Measurements from ENCODE around the gene STX1B.
A peak's percentile ranks its signal among the peaks of the same experiment; 100 is the strongest.

Gene STX1B

DNA sequence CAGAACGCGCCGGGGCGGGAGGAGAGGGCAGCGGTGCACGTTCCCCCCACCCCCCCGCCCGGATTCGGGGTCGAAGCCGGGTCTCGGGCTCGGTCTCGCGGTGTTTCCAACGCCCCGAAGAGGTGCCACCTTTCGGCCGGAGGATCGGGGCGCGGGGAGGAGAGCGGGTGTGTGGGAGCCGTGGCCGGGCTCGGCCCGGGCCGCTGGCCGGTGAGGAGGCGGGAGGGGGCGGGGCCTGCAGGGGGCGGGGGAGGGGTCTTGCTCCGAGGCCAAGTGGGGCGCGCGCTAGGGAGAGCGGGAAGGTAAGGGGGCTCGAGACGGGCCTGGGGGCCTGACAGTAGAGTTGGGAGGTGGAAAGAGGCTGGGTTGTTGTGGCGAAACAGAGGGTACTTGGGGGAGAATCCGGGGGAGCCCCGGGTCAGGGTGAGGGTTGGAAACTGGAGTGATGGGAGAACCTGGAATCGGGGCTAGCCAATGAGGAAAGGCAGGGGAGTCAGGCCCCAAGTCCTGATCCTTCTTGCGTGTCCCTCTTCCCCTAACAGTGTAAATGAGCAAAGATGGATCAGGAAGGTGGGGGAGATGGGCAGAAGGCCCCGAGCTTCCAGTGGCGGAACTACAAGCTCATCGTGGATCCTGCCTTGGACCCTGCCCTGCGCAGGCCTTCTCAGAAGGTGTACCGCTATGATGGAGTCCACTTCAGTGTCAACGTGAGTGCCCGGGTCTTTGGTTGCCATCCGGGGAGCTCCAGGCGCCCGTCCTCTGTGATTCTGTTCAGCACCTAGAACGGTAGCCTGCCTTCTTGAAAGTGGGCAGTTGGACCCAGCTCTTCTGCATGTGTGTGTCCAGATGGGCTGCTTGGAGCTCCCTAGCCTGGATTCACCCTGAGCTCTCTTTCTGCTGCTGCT lies 52.0 kb downstream of the STX1B start:
- Histone ChIP-seq H3K9me3 (ENCODE audit: control insufficient read depth, low read length) (no peaks in the 10 kb centered on the region), H3K4me3 (ENCODE audit: extremely low read depth, insufficient read depth, low read length, poor library complexity, severe bottlenecking) (peak overlapping the region; percentile 79), H3K36me3 (ENCODE audit: control insufficient read depth, insufficient read depth, low read length) (peaks cover 47% of the 10 kb centered on the region), H3K4me1 (ENCODE audit: control insufficient read depth, insufficient read depth, low read length, poor library complexity, severe bottlenecking) (peaks cover 10% of the 10 kb centered on the region), H3K27ac (ENCODE audit: low read depth, low read length, severe bottlenecking) (peak overlapping the region; percentile 99)
- 30 to 55% methylated on average over 18 to 34 of the region's 55 CpGs for WGBS, 2 experiments (ENCODE audit: insufficient coverage in 2 of 2)

DNA sequence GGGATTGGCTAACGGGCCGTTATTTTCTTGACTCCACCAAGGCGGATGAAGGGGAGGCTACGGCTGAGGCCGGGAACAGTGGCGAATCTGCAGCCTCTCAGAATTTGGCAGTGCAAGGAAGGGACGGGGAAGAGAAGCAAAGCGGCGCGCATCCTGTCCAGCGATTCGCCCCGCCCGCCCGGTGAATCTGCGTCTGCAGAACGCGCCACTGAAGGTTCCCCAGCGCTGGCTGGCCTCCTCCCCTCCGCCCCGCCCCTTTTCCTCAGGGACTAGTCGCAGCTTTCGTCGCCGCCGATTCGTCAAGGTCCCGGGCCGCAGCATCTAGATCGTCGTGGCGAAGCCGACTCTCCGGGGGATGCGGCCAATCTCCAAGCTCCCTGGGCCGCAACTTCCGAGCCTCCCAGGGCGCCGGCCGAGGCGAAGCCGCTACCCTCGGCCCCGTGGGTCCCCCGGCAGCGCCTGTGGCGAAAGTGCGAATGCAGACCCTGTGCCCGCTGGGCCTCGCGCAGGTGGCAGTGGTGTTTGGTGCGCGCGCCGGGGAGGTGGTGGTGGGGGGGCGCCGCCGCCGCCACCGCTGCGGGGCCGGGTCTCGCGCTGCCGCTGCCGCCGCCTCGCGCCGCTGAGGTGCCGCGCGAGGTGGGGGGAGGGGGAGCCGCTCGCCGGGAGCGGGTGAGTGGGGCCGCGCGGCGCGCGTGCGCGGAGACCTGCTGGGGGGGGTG lies 52.8 kb downstream of the STX1B start, which contains the start of gene SETD1A:
TSS of gene SETD1A (plus strand) at position 299 of the 719 bp plus-strand sequence. CDS start 978 bp downstream, outside the sequence.
- 0 to 1% methylated on average over 34 to 41 of the region's 85 CpGs for WGBS, 2 experiments (ENCODE audit: insufficient coverage in 2 of 2)
- Histone ChIP-seq H3K4me1 (ENCODE audit: control insufficient read depth, insufficient read depth, low read length, poor library complexity, severe bottlenecking) (peaks cover 14% of the 10 kb centered on the region), H3K4me3 (ENCODE audit: extremely low read depth, insufficient read depth, low read length, poor library complexity, severe bottlenecking) (peak within 1 kb of the TSS; percentile 79), H3K36me3 (ENCODE audit: control insufficient read depth, insufficient read depth, low read length) (peaks cover 39% of the 10 kb centered on the region), H3K9me3 (ENCODE audit: control insufficient read depth, low read length) (no peaks in the 10 kb centered on the region), H3K27ac (ENCODE audit: low read depth, low read length, severe bottlenecking) (peak within 1 kb of the TSS; percentile 99)

DNA sequence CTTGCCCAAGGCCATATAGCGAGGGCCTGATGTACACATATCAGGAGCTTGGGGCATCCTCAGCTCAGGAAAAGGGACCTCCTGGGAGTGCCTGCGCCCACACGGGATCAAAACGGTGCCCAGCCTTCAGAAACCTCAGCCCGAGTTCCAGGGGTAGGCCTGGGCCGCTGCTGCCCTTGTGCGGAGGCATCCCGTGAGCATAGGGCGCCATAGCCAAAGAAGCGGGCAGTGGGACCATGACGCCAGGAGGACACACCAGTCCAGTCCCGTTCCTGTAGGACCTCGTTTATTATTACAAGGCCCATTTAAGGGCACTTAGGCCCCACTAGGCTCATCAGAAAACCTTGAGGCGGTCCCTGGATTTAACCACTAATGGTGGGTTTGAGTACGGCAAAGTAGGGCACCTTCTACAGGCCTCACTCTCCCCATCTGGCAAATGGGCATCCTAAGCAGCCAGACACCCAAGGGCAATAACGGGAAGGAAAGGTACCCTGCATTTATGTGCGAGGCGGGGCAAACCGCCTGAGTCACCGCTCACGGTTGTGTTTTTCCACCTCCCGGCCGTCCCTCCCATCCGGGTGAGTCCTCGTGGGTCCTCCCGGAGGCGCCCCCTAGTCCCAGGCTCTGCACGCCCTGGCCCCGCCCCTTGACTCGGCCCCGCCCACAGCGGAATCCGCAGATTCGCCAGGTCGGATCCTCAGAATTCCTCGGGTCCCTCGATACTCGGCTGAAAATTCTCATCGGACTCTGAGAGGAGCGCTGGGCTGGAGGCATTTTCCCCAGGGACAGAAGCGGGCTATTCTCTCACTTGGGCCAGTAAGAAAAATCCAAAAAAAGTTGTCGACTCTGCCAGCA lies 53.6 kb downstream of the STX1B start:
- Histone ChIP-seq H3K36me3 (ENCODE audit: control insufficient read depth, insufficient read depth, low read length) (peaks cover 31% of the 10 kb centered on the region), H3K27ac (ENCODE audit: low read depth, low read length, severe bottlenecking) (peak overlapping the region; percentile 99), H3K4me1 (ENCODE audit: control insufficient read depth, insufficient read depth, low read length, poor library complexity, severe bottlenecking) (peaks cover 14% of the 10 kb centered on the region), H3K9me3 (ENCODE audit: control insufficient read depth, low read length) (no peaks in the 10 kb centered on the region), H3K4me3 (ENCODE audit: extremely low read depth, insufficient read depth, low read length, poor library complexity, severe bottlenecking) (peak overlapping the region; percentile 79)
- WGBS, 2 experiments (ENCODE audit: insufficient coverage in 2 of 2) = 34 to 35% methylated on average over 40 to 42 of the region's 42 CpGs

DNA sequence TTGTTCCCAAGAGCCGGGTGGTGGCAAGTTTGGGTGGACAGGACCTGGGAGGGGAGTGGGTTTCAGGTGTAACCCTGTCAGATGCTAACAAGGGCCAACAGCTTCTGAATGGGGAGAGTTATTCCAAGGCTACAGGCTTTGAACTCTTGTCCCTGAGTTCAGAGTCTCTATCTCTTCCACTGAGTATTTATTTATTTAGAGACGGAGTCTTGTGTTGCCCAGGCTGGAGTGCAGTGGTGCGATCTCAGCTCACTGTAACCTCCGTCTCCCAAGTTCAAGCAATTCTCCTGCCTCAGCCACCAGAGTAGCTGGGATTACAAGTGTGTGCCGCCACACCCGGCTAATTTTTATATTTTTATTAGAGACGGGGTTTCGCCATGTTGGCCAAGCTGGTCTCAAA lies 55.4 kb downstream of the STX1B start:
- Histone ChIP-seq H3K4me1 (ENCODE audit: control insufficient read depth, insufficient read depth, low read length, poor library complexity, severe bottlenecking) (peaks cover 20% of the 10 kb centered on the region), H3K36me3 (ENCODE audit: control insufficient read depth, insufficient read depth, low read length) (peaks cover 23% of the 10 kb centered on the region), H3K4me3 (ENCODE audit: extremely low read depth, insufficient read depth, low read length, poor library complexity, severe bottlenecking) (no peak overlapping the region), H3K9me3 (ENCODE audit: control insufficient read depth, low read length) (no peaks in the 10 kb centered on the region), H3K27ac (ENCODE audit: low read depth, low read length, severe bottlenecking) (no peak overlapping the region)
- WGBS, 2 experiments (ENCODE audit: insufficient coverage in 2 of 2) = 96% methylated on average over 8 of the region's 8 CpGs

DNA sequence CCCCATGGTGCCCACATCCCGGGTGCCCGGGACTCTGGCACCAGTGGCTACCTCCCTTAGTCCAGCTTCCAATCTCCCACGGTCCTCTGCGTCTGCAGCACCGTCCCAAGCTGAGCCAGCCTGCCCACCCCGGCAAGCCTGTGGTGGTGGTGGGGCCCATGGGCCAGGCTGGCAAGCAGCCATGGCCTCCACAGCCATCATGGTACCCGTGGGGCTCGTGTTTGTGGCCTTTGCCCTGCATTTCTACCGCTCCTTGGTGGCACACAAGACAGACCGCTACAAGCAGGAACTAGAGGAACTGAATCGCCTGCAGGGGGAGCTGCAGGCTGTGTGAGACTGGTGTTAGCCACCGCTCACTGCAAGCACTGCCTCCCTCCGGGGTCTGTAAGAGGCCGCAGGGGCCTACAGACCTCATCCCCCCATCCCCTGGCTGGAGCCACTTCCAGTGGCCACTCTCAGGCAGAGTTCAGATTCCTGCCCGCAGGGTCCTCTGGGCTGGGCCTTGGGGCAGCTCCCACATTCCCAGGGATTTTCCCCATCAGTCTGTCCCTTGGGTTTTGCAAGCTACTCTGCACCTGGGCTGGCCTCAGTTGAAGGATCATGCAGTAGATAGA lies 56.8 kb downstream of the STX1B start:
- WGBS, 2 experiments (ENCODE audit: insufficient coverage in 2 of 2) = 43 to 47% methylated on average over 12 to 13 of the region's 15 CpGs

DNA sequence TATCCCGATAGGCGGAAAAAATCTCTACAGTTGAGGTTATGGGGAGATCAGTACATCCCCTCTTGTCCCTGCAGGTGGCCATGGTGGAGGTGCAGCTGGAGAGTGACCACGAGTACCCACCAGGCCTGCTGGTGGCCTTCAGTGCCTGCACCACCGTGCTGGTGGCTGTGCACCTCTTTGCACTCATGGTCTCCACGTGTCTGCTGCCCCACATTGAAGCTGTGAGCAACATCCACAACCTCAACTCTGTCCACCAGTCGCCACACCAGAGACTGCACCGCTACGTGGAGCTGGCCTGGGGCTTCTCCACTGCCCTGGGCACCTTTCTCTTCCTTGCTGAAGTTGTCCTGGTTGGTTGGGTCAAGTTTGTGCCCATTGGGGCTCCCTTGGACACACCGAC lies 57.3 kb downstream of the STX1B start:
- Histone ChIP-seq H3K36me3 (ENCODE audit: control insufficient read depth, insufficient read depth, low read length) (peaks cover 11% of the 10 kb centered on the region), H3K9me3 (ENCODE audit: control insufficient read depth, low read length) (no peaks in the 10 kb centered on the region), H3K4me1 (ENCODE audit: control insufficient read depth, insufficient read depth, low read length, poor library complexity, severe bottlenecking) (peaks cover 16% of the 10 kb centered on the region), H3K4me3 (ENCODE audit: extremely low read depth, insufficient read depth, low read length, poor library complexity, severe bottlenecking) (no peak overlapping the region), H3K27ac (ENCODE audit: low read depth, low read length, severe bottlenecking) (no peak overlapping the region)
- 67 to 80% methylated on average over 7 to 9 of the region's 9 CpGs for WGBS, 2 experiments (ENCODE audit: insufficient coverage in 2 of 2)

More for the DNA sequence above, 56.8 kb downstream of the STX1B start:
- no peak overlapping the region for H3K4me3 ChIP-seq (ENCODE audit: extremely low read depth, insufficient read depth, low read length, poor library complexity, severe bottlenecking)
- H3K4me1 ChIP-seq (ENCODE audit: control insufficient read depth, insufficient read depth, low read length, poor library complexity, severe bottlenecking) = peaks cover 17% of the 10 kb centered on the region
- peak overlapping the region; percentile 29 for H3K27ac ChIP-seq (ENCODE audit: low read depth, low read length, severe bottlenecking)
- peaks cover 11% of the 10 kb centered on the region for H3K36me3 ChIP-seq (ENCODE audit: control insufficient read depth, insufficient read depth, low read length)
- H3K9me3 ChIP-seq (ENCODE audit: control insufficient read depth, low read length) = no peaks in the 10 kb centered on the region

DNA sequence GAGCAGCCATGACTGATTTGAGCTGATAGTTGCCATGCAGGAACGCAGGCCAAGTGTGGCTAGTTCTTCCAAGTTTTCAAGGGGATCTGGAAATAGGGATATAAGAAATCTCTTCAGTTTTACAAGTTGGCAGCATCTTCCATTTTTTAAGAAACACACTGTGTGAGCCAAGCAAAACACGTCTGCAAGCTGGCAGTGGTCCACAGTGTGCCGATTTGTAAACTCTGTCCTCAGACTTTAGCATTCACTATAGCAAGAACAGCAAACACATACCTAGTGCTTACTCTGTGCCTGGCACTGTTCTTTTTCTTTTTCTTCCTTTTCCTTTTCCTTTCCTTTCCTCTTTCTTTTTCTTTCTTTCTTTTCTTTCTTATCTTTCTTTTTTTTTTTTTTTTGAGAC lies 58.7 kb downstream of the STX1B start:
- H3K4me3 ChIP-seq (ENCODE audit: extremely low read depth, insufficient read depth, low read length, poor library complexity, severe bottlenecking) = no peak overlapping the region
- H3K27ac ChIP-seq (ENCODE audit: low read depth, low read length, severe bottlenecking) = no peak overlapping the region
- WGBS, 2 experiments (ENCODE audit: insufficient coverage in 2 of 2) = 91 to 96% methylated on average over 3 of the region's 3 CpGs
- no peaks in the 10 kb centered on the region for H3K9me3 ChIP-seq (ENCODE audit: control insufficient read depth, low read length)
- H3K4me1 ChIP-seq (ENCODE audit: control insufficient read depth, insufficient read depth, low read length, poor library complexity, severe bottlenecking) = peaks cover 26% of the 10 kb centered on the region
- H3K36me3 ChIP-seq (ENCODE audit: control insufficient read depth, insufficient read depth, low read length) = peaks cover 14% of the 10 kb centered on the region

DNA sequence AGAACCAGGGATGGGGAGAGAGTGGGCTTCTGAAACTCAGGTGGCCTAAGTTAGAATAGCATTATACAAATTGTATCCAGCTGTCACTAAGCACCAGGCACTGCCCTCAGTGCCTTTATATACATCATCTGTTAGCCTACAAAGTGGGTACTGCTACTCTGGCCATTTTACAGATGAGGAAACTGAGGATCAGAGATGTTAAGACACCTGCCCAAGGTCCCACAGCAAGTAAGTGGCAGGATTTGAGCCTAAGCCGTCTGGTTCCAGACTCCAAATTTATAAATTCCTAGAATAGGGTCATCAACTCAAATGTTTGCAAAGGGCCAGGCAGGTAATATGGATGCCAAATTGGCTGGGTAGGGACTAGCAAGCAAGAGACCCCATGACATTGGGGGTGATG lies 59.2 kb downstream of the STX1B start:
- Histone ChIP-seq H3K9me3 (ENCODE audit: control insufficient read depth, low read length) (no peaks in the 10 kb centered on the region), H3K27ac (ENCODE audit: low read depth, low read length, severe bottlenecking) (no peak overlapping the region), H3K36me3 (ENCODE audit: control insufficient read depth, insufficient read depth, low read length) (peaks cover 20% of the 10 kb centered on the region), H3K4me3 (ENCODE audit: extremely low read depth, insufficient read depth, low read length, poor library complexity, severe bottlenecking) (no peak overlapping the region), H3K4me1 (ENCODE audit: control insufficient read depth, insufficient read depth, low read length, poor library complexity, severe bottlenecking) (peaks cover 27% of the 10 kb centered on the region)
- 89 to 90% methylated on average over 1 of the region's 1 CpG for WGBS, 2 experiments (ENCODE audit: insufficient coverage in 2 of 2)

DNA sequence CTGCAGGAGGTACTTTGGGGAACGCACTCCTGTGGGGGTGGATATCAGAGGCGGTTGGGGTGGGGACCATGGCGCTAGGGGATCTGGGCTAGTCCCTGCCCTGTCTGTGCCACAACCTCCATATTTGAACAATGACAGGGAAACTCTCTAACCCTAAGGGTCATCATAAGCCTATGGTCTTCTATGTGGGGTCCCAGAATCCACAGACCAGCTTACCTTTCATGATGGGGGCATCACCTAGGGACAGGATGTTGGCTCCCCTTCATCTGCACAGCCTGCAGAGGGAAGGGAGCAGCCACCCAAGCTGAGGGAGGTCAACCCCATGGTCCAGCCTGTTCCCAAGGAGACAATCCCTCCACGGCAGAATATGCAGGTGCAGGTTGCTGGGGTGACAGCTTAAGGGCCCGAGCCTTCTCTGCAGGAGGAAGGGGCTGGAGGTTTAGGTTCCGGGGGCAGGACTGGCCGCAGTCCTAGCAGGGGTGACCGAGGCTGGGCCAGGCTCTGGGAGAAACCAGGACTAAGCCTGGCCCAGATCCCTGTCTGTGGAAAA lies 59.8 kb downstream of the STX1B start:
- Histone ChIP-seq H3K36me3 (ENCODE audit: control insufficient read depth, insufficient read depth, low read length) (peaks cover 25% of the 10 kb centered on the region), H3K27ac (ENCODE audit: low read depth, low read length, severe bottlenecking) (peak overlapping the region; percentile 86), H3K4me3 (ENCODE audit: extremely low read depth, insufficient read depth, low read length, poor library complexity, severe bottlenecking) (peak overlapping the region; percentile 84), H3K9me3 (ENCODE audit: control insufficient read depth, low read length) (no peaks in the 10 kb centered on the region), H3K4me1 (ENCODE audit: control insufficient read depth, insufficient read depth, low read length, poor library complexity, severe bottlenecking) (peaks cover 27% of the 10 kb centered on the region)
- WGBS, 2 experiments (ENCODE audit: insufficient coverage in 2 of 2) = 96 to 97% methylated on average over 5 of the region's 8 CpGs
